H1 (cell line): ENCODE measurements around the gene ANXA9. TPM values are rescaled to one million over a fixed set of nuclear protein-coding genes. Genes with fewer than 3 reads are reported as not detected.

Source experiments
- HDAC2 ChIP-seq, 2 experiments: fragments of 300-600 bp in 1 of 2; sonication (generic) in 1 of 2; IDR thresholded peaks; 2 replicates each; pipeline ENCODE4 v1.6.1; 2011 to 2012; ENCODE audit warnings: low read depth in 2 of 2, low read length in 2 of 2, mild to moderate bottlenecking in 2 of 2, moderate library complexity in 2 of 2, borderline replicate concordance in 1 of 2, inconsistent platforms in 1 of 2
- JUND ChIP-seq: IDR thresholded peaks from 2 replicates; pipeline ENCODE4 v1.6.1; 2011; ENCODE audit warnings: mild to moderate bottlenecking, improper control_type of control experiment, low read length
- SIN3A ChIP-seq, 2 experiments: IDR thresholded peaks in 1 of 2; conservative IDR thresholded peaks in 1 of 2; 2 replicates each; pipeline ENCODE4 v1.6.1; 2011 to 2012; ENCODE audit warnings: low read length in 2 of 2, improper control_type of control experiment in 1 of 2, low read depth in 1 of 2, mild to moderate bottlenecking in 1 of 2
- polyA plus RNA-seq, 7 experiments: library from polyadenylated mRNA; depleted of rRNA in 3 of 7; stranded (reverse) in 5 of 7; unstranded in 2 of 7; fragments of >200 nt in 5 of 7; fragments of 200-250 nt in 2 of 7; gene quantifications; 1 replicate in 5 of 7; 2 replicates in 1 of 7; 4 replicates in 1 of 7; pipeline versions ENCODE4 v1.2.1 to v1.2.3, GENCODE V29; 2011 to 2013; ENCODE audit warnings: missing spikeins in 2 of 7, mixed read lengths in 2 of 7
- total RNA-seq: library from RNA; stranded (reverse); fragmentation: NEBNext Ultra II Directional; extraction: Animal tissue kit (Norgen Biotek cat#: 25700); gene quantifications from 2 replicates; pipeline ENCODE4 v1.2.1, GENCODE V29; 2021
- TF ChIP-seq, protein P1 (sequence below): fragments of 300-600 bp; sonication (generic); IDR thresholded peaks from 2 replicates; pipeline ENCODE4 v1.7.1; 2012; ENCODE audit warnings: low read length, moderate library complexity, mild to moderate bottlenecking, inconsistent platforms; ENCODE audit not compliant: insufficient replicate concordance
- TF ChIP-seq, protein P2 (sequence below): IDR thresholded peaks from 2 replicates; pipeline ENCODE4 v1.6.1; 2011; ENCODE audit warnings: low read length, improper control_type of control experiment

The ANXA9 gene
- total and polyA plus RNA-seq, 2 of the 8 experiments (the other 6 are each of a cell fraction or from before 2014, with no cell fraction given): 1.8 to 3.5 TPM

DNA sequence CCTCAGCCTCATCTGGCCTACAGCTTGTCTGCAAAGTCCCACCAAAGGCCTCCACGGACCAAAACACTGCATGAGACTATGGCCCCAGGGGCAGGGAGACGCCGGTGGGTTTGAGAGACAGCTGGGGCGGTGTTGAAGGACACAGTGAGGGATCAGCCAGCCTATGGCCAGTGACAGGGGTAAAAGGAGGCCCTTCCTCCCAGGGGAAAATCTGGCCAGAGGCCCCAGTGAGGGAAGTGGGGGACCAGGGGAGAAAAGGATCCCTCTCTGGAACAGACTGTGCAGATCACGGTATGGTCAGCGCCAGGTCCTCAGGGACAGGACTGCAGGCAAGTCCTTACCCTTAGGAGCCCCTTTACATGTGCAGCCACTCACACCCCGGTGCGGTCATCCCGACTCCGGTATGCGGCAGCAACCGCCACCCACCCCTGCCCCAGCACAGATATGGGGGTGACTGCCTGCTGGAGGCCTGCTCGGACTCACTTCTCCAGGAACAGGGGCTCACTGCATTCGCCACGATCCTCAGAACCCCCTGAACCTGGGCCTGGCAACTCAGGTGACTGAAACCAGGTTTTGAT, 8.7 kb upstream of the ANXA9 start (continued):
- TF ChIP-seq, protein P1, sequence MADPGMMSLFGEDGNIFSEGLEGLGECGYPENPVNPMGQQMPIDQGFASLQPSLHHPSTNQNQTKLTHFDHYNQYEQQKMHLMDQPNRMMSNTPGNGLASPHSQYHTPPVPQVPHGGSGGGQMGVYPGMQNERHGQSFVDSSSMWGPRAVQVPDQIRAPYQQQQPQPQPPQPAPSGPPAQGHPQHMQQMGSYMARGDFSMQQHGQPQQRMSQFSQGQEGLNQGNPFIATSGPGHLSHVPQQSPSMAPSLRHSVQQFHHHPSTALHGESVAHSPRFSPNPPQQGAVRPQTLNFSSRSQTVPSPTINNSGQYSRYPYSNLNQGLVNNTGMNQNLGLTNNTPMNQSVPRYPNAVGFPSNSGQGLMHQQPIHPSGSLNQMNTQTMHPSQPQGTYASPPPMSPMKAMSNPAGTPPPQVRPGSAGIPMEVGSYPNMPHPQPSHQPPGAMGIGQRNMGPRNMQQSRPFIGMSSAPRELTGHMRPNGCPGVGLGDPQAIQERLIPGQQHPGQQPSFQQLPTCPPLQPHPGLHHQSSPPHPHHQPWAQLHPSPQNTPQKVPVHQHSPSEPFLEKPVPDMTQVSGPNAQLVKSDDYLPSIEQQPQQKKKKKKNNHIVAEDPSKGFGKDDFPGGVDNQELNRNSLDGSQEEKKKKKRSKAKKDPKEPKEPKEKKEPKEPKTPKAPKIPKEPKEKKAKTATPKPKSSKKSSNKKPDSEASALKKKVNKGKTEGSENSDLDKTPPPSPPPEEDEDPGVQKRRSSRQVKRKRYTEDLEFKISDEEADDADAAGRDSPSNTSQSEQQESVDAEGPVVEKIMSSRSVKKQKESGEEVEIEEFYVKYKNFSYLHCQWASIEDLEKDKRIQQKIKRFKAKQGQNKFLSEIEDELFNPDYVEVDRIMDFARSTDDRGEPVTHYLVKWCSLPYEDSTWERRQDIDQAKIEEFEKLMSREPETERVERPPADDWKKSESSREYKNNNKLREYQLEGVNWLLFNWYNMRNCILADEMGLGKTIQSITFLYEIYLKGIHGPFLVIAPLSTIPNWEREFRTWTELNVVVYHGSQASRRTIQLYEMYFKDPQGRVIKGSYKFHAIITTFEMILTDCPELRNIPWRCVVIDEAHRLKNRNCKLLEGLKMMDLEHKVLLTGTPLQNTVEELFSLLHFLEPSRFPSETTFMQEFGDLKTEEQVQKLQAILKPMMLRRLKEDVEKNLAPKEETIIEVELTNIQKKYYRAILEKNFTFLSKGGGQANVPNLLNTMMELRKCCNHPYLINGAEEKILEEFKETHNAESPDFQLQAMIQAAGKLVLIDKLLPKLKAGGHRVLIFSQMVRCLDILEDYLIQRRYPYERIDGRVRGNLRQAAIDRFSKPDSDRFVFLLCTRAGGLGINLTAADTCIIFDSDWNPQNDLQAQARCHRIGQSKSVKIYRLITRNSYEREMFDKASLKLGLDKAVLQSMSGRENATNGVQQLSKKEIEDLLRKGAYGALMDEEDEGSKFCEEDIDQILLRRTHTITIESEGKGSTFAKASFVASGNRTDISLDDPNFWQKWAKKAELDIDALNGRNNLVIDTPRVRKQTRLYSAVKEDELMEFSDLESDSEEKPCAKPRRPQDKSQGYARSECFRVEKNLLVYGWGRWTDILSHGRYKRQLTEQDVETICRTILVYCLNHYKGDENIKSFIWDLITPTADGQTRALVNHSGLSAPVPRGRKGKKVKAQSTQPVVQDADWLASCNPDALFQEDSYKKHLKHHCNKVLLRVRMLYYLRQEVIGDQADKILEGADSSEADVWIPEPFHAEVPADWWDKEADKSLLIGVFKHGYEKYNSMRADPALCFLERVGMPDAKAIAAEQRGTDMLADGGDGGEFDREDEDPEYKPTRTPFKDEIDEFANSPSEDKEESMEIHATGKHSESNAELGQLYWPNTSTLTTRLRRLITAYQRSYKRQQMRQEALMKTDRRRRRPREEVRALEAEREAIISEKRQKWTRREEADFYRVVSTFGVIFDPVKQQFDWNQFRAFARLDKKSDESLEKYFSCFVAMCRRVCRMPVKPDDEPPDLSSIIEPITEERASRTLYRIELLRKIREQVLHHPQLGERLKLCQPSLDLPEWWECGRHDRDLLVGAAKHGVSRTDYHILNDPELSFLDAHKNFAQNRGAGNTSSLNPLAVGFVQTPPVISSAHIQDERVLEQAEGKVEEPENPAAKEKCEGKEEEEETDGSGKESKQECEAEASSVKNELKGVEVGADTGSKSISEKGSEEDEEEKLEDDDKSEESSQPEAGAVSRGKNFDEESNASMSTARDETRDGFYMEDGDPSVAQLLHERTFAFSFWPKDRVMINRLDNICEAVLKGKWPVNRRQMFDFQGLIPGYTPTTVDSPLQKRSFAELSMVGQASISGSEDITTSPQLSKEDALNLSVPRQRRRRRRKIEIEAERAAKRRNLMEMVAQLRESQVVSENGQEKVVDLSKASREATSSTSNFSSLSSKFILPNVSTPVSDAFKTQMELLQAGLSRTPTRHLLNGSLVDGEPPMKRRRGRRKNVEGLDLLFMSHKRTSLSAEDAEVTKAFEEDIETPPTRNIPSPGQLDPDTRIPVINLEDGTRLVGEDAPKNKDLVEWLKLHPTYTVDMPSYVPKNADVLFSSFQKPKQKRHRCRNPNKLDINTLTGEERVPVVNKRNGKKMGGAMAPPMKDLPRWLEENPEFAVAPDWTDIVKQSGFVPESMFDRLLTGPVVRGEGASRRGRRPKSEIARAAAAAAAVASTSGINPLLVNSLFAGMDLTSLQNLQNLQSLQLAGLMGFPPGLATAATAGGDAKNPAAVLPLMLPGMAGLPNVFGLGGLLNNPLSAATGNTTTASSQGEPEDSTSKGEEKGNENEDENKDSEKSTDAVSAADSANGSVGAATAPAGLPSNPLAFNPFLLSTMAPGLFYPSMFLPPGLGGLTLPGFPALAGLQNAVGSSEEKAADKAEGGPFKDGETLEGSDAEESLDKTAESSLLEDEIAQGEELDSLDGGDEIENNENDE: no peak
- TF ChIP-seq HDAC2 (IDR thresholded peaks at IDR 0.05; ENCODE audit: borderline replicate concordance in 1 of 2, low read depth in 2 of 2, low read length in 2 of 2): no peak
- TF ChIP-seq SIN3A (conservative IDR thresholded peaks at IDR 0.05 in 1 of 2, IDR thresholded peaks at IDR 0.05 in 1 of 2; ENCODE audit: low read depth in 1 of 2, low read length in 2 of 2): 0 out of 4 replicates have a peak, but pooled peaks of 1 of the 2 experiments have one; percentile 44
- TF ChIP-seq, protein P2, sequence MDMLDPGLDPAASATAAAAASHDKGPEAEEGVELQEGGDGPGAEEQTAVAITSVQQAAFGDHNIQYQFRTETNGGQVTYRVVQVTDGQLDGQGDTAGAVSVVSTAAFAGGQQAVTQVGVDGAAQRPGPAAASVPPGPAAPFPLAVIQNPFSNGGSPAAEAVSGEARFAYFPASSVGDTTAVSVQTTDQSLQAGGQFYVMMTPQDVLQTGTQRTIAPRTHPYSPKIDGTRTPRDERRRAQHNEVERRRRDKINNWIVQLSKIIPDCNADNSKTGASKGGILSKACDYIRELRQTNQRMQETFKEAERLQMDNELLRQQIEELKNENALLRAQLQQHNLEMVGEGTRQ: no peak
- TF ChIP-seq JUND: no peak
- TF ChIP-seq, all 59 proteins: peak for 2
